B cell (primary cell): ENCODE measurements around the gene TEX261. TPM values are rescaled to one million over a fixed set of nuclear protein-coding genes. Genes with fewer than 3 reads are reported as not detected.

ENCODE experiments used
- ATAC-seq: fragments of 200-7000 bp; cut with Tn5 transposase; one replicate; pipeline ENCODE4 v1.10.0; 2021; ENCODE audit warnings: low read depth, mild to moderate bottlenecking, moderate number of reproducible peaks, moderate library complexity
- CTCF ChIA-PET: fragments of 350-600 bp; sonication (Branson Sonifier 250); formaldehyde crosslinking; loops from one replicate; lab custom pipeline; 2021; ENCODE audit warnings: antibody characterized with exemption, inconsistent platforms; lab: Charles Lee
- POLR2A ChIA-PET: fragments of 350-600 bp; sonication (Branson Sonifier 250); formaldehyde crosslinking; loops from one replicate; lab custom pipeline; 2021; ENCODE audit warnings: antibody characterized with exemption; lab: Charles Lee
- DNase-seq: peaks from one replicate; pipeline ENCODE4 v3.0.0; 2013
- H2AFZ ChIP-seq: 2 replicates; pipeline ENCODE4 v1.6.1; 2012; ENCODE audit warnings: mild to moderate bottlenecking, low read depth, low read length; ENCODE audit not compliant: insufficient read depth, poor library complexity, severe bottlenecking
- H3K27ac ChIP-seq, 2 donors: 1 replicate in 1 of 2; 2 replicates in 1 of 2; pipeline ENCODE4 v1.5.1; 2012 to 2013; ENCODE audit warnings: low read length in 2 of 2, mild to moderate bottlenecking in 2 of 2, moderate library complexity in 1 of 2
- H3K27me3 ChIP-seq, 4 experiments: fragments of 200-600 bp in 1 of 4; sonication (generic) in 1 of 4; replicated peaks in 1 of 4; 1 replicate in 2 of 4; 2 replicates in 2 of 4; pipeline versions ENCODE4 v1.6.1 to v1.7.0; 2013 to 2016; ENCODE audit warnings: low read length in 3 of 4, mild to moderate bottlenecking in 2 of 4, mixed read lengths in 1 of 4, moderate library complexity in 1 of 4; ENCODE audit not compliant: insufficient read depth in 4 of 4, control insufficient read depth in 3 of 4; ENCODE audit errors: control extremely low read depth in 1 of 4
- H3K36me3 ChIP-seq, 2 experiments: replicated peaks in 1 of 2; 1 replicate in 1 of 2; 2 replicates in 1 of 2; pipeline versions ENCODE4 v1.6.1 to v1.7.1; 2013; ENCODE audit warnings: low read length in 1 of 2; ENCODE audit not compliant: insufficient read depth in 2 of 2, control insufficient read depth in 1 of 2; ENCODE audit errors: control extremely low read depth in 1 of 2, extremely low read depth in 1 of 2
- H3K4me1 ChIP-seq, 2 donors: fragments of 200-600 bp in 1 of 2; sonication (generic) in 1 of 2; 1 replicate in 1 of 2; 2 replicates in 1 of 2; pipeline versions ENCODE4 v1.5.1 to v1.6.1; 2013 to 2017; ENCODE audit warnings: low read length in 2 of 2; ENCODE audit not compliant: control insufficient read depth in 2 of 2, insufficient read depth in 2 of 2
- H3K4me2 ChIP-seq: replicated peaks from 2 replicates; pipeline ENCODE3; 2012; ENCODE audit warnings: mild to moderate bottlenecking, low read depth, low read length; ENCODE audit not compliant: poor library complexity, severe bottlenecking
- H3K4me3 ChIP-seq, 5 experiments: fragments of 200-600 bp in 1 of 5; sonication (generic) in 1 of 5; 1 replicate in 3 of 5; 2 replicates in 2 of 5; pipeline versions ENCODE4 v1.5.1 to v1.7.0; 2011 to 2016; ENCODE audit warnings: low read length in 4 of 5, mild to moderate bottlenecking in 4 of 5, low read depth in 2 of 5, control low read depth in 1 of 5, moderate library complexity in 1 of 5; ENCODE audit not compliant: insufficient read depth in 1 of 5; ENCODE audit errors: control extremely low read depth in 1 of 5, extremely low read depth in 1 of 5
- H3K79me2 ChIP-seq: fragments of 200-600 bp; sonication (generic); one replicate; pipeline ENCODE4 v1.6.0; 2016; ENCODE audit warnings: low read length; ENCODE audit not compliant: control insufficient read depth, insufficient read depth
- H3K9ac ChIP-seq: fragments of 200-600 bp; sonication (generic); 2 replicates; pipeline ENCODE4 v1.6.1; 2017; ENCODE audit warnings: mild to moderate bottlenecking, low read length, moderate library complexity
- H3K9me3 ChIP-seq, 3 donors: one replicate each; pipeline versions ENCODE4 v1.6.1 to v1.7.1; 2013; ENCODE audit warnings: low read length in 2 of 3; ENCODE audit not compliant: control insufficient read depth in 2 of 3, insufficient read depth in 1 of 3; ENCODE audit errors: control extremely low read depth in 1 of 3
- H4K20me1 ChIP-seq: 2 replicates; pipeline ENCODE4 v1.6.0; 2012; ENCODE audit warnings: mild to moderate bottlenecking, low read length; ENCODE audit not compliant: insufficient read depth, control insufficient read depth, poor library complexity, severe bottlenecking
- H3K27ac Mint-ChIP-seq: one replicate; pipeline ENCODE4 v1.8.0; 2021; ENCODE audit warnings: mixed read lengths
- H3K27me3 Mint-ChIP-seq: one replicate; pipeline ENCODE4 v1.8.0; 2021; ENCODE audit warnings: mixed read lengths
- H3K4me1 Mint-ChIP-seq: one replicate; pipeline ENCODE4 v1.8.0; 2021; ENCODE audit warnings: mixed read lengths
- H3K4me3 Mint-ChIP-seq: one replicate; pipeline ENCODE4 v1.8.0; 2021; ENCODE audit warnings: mixed read lengths
- H3K9me3 Mint-ChIP-seq: one replicate; pipeline ENCODE4 v1.8.0; 2022; ENCODE audit warnings: mixed read lengths; ENCODE audit not compliant: insufficient read depth
- CTCF ChIP-seq: fragments of 200-600 bp; IDR thresholded peaks from one replicate; pipeline ENCODE4 v1.8.0; 2022; ENCODE audit warnings: antibody characterized with exemption, mild to moderate bottlenecking
- EZH2 ChIP-seq: IDR thresholded peaks from 2 replicates; pipeline ENCODE4 v1.6.1; 2012; ENCODE audit warnings: borderline replicate concordance, low read depth, mild to moderate bottlenecking, moderate library complexity, low read length; ENCODE audit not compliant: insufficient read depth, poor library complexity, severe bottlenecking
- WGBS: methylation state at CpG from one replicate; pipeline ENCODE4 v1.1.5; 2013; ENCODE audit warnings: missing lambda C conversion rate; ENCODE audit not compliant: insufficient coverage; 5-methylcytosine and 5-hydroxymethylcytosine counted together
- intact Hi-C: fragments of 100-400 bp; cut with micrococcal nuclease; formaldehyde crosslinking; loops from one replicate; pipeline ENCODE4 v1.10.0; 2022
- polyA plus RNA-seq: library from polyadenylated mRNA; depleted of rRNA; stranded (reverse); fragments of >200 nt; gene quantifications from 2 replicates; pipeline ENCODE4 v1.2.3, GENCODE V29; 2012
- total RNA-seq, 2 donors: library from RNA; stranded (reverse); fragments of 120-200 nt in 1 of 2; gene quantifications; 1 replicate in 1 of 2; 2 replicates in 1 of 2; pipeline versions ENCODE4 v1.2.3 to v1.2.4, GENCODE V29; 2013 to 2022

The TEX261 gene
- total and polyA plus RNA-seq, 2 donors (not counting 1 experiment from before 2014, with no cell fraction given): 29.0 to 56.4 TPM

DNA sequence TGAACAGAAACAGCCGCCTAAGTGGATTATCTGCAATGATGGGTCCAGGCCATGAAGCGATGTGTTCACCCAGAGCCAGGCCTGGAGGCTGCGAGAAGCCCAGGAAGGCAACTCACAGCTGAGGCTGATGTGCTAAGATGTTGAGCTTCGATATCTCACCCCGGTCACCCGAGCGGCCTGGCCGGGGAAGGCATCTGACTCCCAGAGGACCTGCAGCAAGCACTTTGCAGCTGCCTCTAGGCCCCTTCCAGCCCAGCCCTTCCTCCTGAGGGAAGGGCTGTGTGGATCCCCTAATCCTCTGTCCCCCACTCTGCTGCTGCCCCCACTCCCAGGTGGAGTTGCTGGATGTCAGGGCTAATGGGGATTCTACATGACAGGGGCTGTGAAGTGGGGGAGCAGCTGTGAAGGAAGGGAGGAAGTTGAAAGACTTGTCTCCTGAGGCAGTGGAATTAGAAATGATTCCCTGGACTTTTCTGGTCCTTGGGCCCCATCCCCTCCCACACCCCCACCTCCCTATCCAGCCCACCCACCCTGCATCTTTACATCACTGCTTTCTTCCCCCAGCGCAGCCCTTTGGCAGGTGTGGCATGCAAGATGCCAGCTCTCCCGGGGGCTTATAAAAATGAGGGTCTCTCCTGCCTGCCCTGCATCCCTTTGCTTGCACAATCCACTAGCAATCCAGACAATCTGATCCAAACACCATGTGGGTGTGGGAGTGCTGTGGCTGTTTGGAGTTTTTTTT, 54.7 kb downstream of the TEX261 start:
- DNase-seq: no peak
- Histone ChIP-seq H3K9ac (no peak overlapping the region), H3K79me2 (no peaks in the 10 kb centered on the region), H2AFZ (no peak overlapping the region), H3K4me1 (no peaks in the 10 kb centered on the region), H3K9me3 (no peaks in the 10 kb centered on the region), H3K4me3 (no peak overlapping the region), H3K36me3 (no peaks in the 10 kb centered on the region), H3K4me2 (no peak overlapping the region), H3K27ac (no peak overlapping the region), H4K20me1 (no peaks in the 10 kb centered on the region), H3K27me3 (peaks cover 0 to 6% (median 0%) of the 10 kb centered on the region in 4 experiments)
- ChIA-PET CTCF (interaction anchor here (0.9 kb wide), 1 partner anchor 8 kb away, joined by 5 read pairs; no protein-coding TSS in a partner anchor), POLR2A (no interaction called here)
- no peaks in the 10 kb centered on the region for H3K9me3 Mint-ChIP-seq
- peaks cover 26% of the 10 kb centered on the region for H3K27me3 Mint-ChIP-seq
- WGBS: 94% methylated on average over 10 of the region's 10 CpGs
- no peak for TF ChIP-seq CTCF
- H3K27ac Mint-ChIP-seq: no peak overlapping the region
- no peak for ATAC-seq
- intact Hi-C loops: no loop called here
- no peak overlapping the region for H3K4me3 Mint-ChIP-seq
- no peaks in the 10 kb centered on the region for H3K4me1 Mint-ChIP-seq

GRCh38 chr2:70939001-70939838, 55.5 kb downstream of the TEX261 start:
- intact Hi-C loops: no loop called here
- Histone ChIP-seq H3K79me2 (no peaks in the 10 kb centered on the region), H3K27me3 (peaks cover 0 to 6% (median 0%) of the 10 kb centered on the region in 4 experiments), H4K20me1 (no peaks in the 10 kb centered on the region), H3K4me2 (no peak overlapping the region), H2AFZ (no peak overlapping the region), H3K9ac (no peak overlapping the region), H3K27ac (no peak overlapping the region), H3K9me3 (no peaks in the 10 kb centered on the region), H3K4me1 (no peaks in the 10 kb centered on the region), H3K36me3 (no peaks in the 10 kb centered on the region), H3K4me3 (no peak overlapping the region)
- DNase-seq (no peak), ATAC-seq (no peak)
- Mint-ChIP-seq H3K27ac (no peak overlapping the region), H3K9me3 (no peaks in the 10 kb centered on the region), H3K4me3 (no peak overlapping the region), H3K4me1 (no peaks in the 10 kb centered on the region), H3K27me3 (peaks cover 25% of the 10 kb centered on the region)
- ChIA-PET CTCF (interaction anchor here (0.9 to 1.1 kb wide), 2 partner anchors 9 kb away, joined by 5 to 6 read pairs; no protein-coding TSS in a partner anchor), POLR2A (no interaction called here)
- TF ChIP-seq CTCF: no peak
- TF ChIP-seq EZH2: no peak
- whole genome bisulfite sequencing: 57% methylated on average over 29 of the region's 30 CpGs
